Stimulated activated CD8-positive, alpha-beta memory T cell treated with anti-CD3 and anti-CD28 coated beads, Interleukin-4, amount 100 ng/mL, for 4 hours (primary cell): ENCODE measurements around the gene PTPN2.
"Not testable (repeated sequence)": the region's sequence is repeated elsewhere in the genome, so short reads cannot be mapped to it uniquely, and the experiment has no call there.

Experiments
- DNase-seq, 2 donors: peaks; one replicate each; pipeline ENCODE4 v3.0.0-alpha.2; 2020; ENCODE audit warnings: low read depth in 2 of 2, low spot score in 1 of 2

Gene PTPN2

GRCh38 chr18:12776821-12777471, 107.1 kb downstream of the PTPN2 start:
- DNase-seq = no peak

- not testable (repeated sequence) for DNase-seq
These were observed 107.6 kb downstream of the PTPN2 start for GRCh38 chr18:12776415-12776814.

GRCh38 chr18:12774982-12775381, 109.1 kb downstream of the PTPN2 start:
- DNase-seq = no peak

GRCh38 chr18:12773369-12773768, 110.7 kb downstream of the PTPN2 start:
- no peak for DNase-seq

GRCh38 chr18:12772111-12772510, 111.9 kb downstream of the PTPN2 start:
- no peak for DNase-seq

GRCh38 chr18:12770469-12771219, 113.4 kb downstream of the PTPN2 start:
- no peak for DNase-seq

GRCh38 chr18:12769644-12770440, 114.2 kb downstream of the PTPN2 start:
- no peak for DNase-seq

GRCh38 chr18:12769136-12769535, 114.9 kb downstream of the PTPN2 start:
- no peak for DNase-seq

- no peak for DNase-seq
These were observed 115.4 kb downstream of the PTPN2 start for GRCh38 chr18:12768625-12769024.

- no peak for DNase-seq
These were observed 116.4 kb downstream of the PTPN2 start for GRCh38 chr18:12767580-12768155.

- no peak for DNase-seq
These were observed 117.0 kb downstream of the PTPN2 start for GRCh38 chr18:12766986-12767433.

- DNase-seq = no peak
These were observed 118.5 kb downstream of the PTPN2 start for GRCh38 chr18:12765586-12765985.

- no peak for DNase-seq
These were observed 118.9 kb downstream of the PTPN2 start for GRCh38 chr18:12765126-12765525.

GRCh38 chr18:12758566-12758965, 125.5 kb downstream of the PTPN2 start:
- DNase-seq = not testable (repeated sequence)

GRCh38 chr18:12756619-12757239, 127.3 kb downstream of the PTPN2 start:
- not testable (repeated sequence) for DNase-seq

- DNase-seq = not testable (repeated sequence)
These were observed 128.4 kb downstream of the PTPN2 start for GRCh38 chr18:12755606-12756005.

- no peak for DNase-seq
These were observed 129.5 kb downstream of the PTPN2 start for GRCh38 chr18:12754511-12754910.

GRCh38 chr18:12751891-12752290, 132.1 kb downstream of the PTPN2 start:
- DNase-seq = no peak

- no peak for DNase-seq
These were observed 132.5 kb downstream of the PTPN2 start for GRCh38 chr18:12751503-12751884.

- no peak for DNase-seq
These were observed 133.1 kb downstream of the PTPN2 start for GRCh38 chr18:12750715-12751502.
